Peyer's patch (tissue), 4 donors: ENCODE data around the gene PSAPL1.

ENCODE experiments used
- POLR2A ChIP-seq, 2 donors: fragments of 450-650 bp; IDR thresholded peaks; one replicate each; pipeline ENCODE4 v1.5.1; 2017; ENCODE audit warnings: antibody characterized with exemption in 2 of 2, mild to moderate bottlenecking in 2 of 2, moderate library complexity in 2 of 2
- TF ChIP-seq, protein P1 (sequence below), 6 experiments: fragments of 450-650 bp in 4 of 6; fragments of 200-600 bp in 2 of 6; sonication (generic) in 1 of 6; IDR thresholded peaks; one replicate each; pipeline ENCODE4 v1.5.1; 2017 to 2019; ENCODE audit warnings: antibody characterized with exemption in 6 of 6, mild to moderate bottlenecking in 3 of 6, moderate library complexity in 1 of 6

DNA sequence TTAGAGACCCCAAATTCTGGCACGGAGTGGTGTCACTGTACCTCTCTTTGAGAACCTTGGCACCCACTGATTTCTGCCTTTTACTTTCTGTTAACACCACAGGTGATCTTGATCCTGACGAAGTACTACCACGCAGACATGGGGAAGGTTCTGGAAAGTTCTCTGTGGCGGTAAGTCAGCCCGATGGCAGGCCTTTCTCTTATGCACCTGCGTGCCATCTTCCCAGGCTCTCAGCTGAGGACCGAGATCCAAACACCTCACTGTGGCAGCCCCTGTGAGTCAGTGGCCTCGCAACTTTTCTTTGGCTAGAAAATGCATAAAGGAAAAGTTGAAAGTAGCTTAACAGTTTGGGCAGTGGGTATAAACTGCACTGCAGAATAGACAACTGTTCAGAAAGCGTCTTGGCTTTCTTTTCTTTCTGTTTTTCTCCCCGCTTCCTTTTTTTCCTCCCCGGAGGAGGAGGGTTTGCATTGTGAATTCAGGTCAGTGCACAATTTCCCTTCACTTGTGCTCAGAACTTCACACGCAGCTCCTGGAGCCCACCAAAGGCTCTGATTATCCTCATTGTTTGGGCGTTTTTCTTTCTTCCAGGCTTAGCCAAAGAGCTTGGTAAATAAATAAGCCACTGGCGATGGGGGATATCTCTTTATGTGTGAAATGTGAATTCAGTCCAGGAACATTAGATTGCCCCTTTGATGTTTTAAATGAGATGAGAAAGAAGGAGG, 38.4 kb downstream of the PSAPL1 start:
- TF ChIP-seq, protein P1, sequence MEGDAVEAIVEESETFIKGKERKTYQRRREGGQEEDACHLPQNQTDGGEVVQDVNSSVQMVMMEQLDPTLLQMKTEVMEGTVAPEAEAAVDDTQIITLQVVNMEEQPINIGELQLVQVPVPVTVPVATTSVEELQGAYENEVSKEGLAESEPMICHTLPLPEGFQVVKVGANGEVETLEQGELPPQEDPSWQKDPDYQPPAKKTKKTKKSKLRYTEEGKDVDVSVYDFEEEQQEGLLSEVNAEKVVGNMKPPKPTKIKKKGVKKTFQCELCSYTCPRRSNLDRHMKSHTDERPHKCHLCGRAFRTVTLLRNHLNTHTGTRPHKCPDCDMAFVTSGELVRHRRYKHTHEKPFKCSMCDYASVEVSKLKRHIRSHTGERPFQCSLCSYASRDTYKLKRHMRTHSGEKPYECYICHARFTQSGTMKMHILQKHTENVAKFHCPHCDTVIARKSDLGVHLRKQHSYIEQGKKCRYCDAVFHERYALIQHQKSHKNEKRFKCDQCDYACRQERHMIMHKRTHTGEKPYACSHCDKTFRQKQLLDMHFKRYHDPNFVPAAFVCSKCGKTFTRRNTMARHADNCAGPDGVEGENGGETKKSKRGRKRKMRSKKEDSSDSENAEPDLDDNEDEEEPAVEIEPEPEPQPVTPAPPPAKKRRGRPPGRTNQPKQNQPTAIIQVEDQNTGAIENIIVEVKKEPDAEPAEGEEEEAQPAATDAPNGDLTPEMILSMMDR (IDR thresholded peaks at IDR 0.05): no peak
- TF ChIP-seq POLR2A (IDR thresholded peaks at IDR 0.05): no peak
